ENCODE data around the gene PIGU. TPM values are rescaled to one million over a fixed set of nuclear protein-coding genes. Genes with fewer than 3 reads are reported as not detected.

The PIGU gene
- total and polyA plus RNA-seq, 2 of the 13 experiments (the other 11 are each of a cell fraction or from before 2014, with no cell fraction given): 45.5 to 231 TPM

- TF ChIP-seq STAT6 (CRISPR knock-in tag; IDR thresholded peaks at IDR 0.05; ENCODE audit: borderline replicate concordance) (0 out of 2 replicates have a peak, but pooled peaks have one; percentile 41), FOXC1 (CRISPR knock-in tag; IDR thresholded peaks at IDR 0.05; ENCODE audit: borderline replicate concordance) (no peak), ELF1 (CRISPR knock-in tag; IDR thresholded peaks at IDR 0.05) (0 out of 2 replicates have a peak, but pooled peaks have one; percentile 10), HOXD1 (CRISPR knock-in tag; IDR thresholded peaks at IDR 0.05) (no peak), HDAC6 (IDR thresholded peaks at IDR 0.05; ENCODE audit: low read depth, low read length) (no peak), KDM3A (CRISPR knock-in tag; IDR thresholded peaks at IDR 0.05; ENCODE audit: low read depth) (0 out of 2 replicates have a peak, but pooled peaks have one; percentile 4), ZFP36L1 (CRISPR knock-in tag; IDR thresholded peaks at IDR 0.05) (0 out of 2 replicates have a peak, but pooled peaks have one; percentile 30), ZNF331 (CRISPR knock-in tag; IDR thresholded peaks at IDR 0.05) (0 out of 2 replicates have a peak, but pooled peaks have one; percentile 9), ZNF512 (CRISPR knock-in tag; IDR thresholded peaks at IDR 0.05) (no peak), KLF16 (CRISPR knock-in tag; IDR thresholded peaks at IDR 0.05) (peak in 1 of 2 experiments; percentile 69; a peak in 1 of 4 replicates), KDM1A (CRISPR knock-in tag; IDR thresholded peaks at IDR 0.05) (no peak), ELF3 (CRISPR knock-in tag; IDR thresholded peaks at IDR 0.05) (peak; percentile 29; the same call in 1 of the 2 replicates), TFE3 (CRISPR knock-in tag; IDR thresholded peaks at IDR 0.05) (no peak), ZSCAN9 (CRISPR knock-in tag; IDR thresholded peaks at IDR 0.05; ENCODE audit: borderline replicate concordance) (0 out of 2 replicates have a peak, but pooled peaks have one; percentile 29), ZNF781 (CRISPR knock-in tag; IDR thresholded peaks at IDR 0.05; ENCODE audit: borderline replicate concordance, not compliant biosample characterization) (no peak), JARID2 (CRISPR knock-in tag; IDR thresholded peaks at IDR 0.05; ENCODE audit: insufficient replicate concordance) (peak; percentile 68), POLR2AphosphoS5 (IDR thresholded peaks at IDR 0.05; ENCODE audit: low read depth, low read length) (no peak)
- TF ChIP-seq, protein P1, sequence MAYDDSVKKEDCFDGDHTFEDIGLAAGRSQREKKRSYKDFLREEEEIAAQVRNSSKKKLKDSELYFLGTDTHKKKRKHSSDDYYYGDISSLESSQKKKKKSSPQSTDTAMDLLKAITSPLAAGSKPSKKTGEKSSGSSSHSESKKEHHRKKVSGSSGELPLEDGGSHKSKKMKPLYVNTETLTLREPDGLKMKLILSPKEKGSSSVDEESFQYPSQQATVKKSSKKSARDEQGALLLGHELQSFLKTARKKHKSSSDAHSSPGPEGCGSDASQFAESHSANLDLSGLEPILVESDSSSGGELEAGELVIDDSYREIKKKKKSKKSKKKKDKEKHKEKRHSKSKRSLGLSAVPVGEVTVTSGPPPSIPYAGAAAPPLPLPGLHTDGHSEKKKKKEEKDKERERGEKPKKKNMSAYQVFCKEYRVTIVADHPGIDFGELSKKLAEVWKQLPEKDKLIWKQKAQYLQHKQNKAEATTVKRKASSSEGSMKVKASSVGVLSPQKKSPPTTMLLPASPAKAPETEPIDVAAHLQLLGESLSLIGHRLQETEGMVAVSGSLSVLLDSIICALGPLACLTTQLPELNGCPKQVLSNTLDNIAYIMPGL (CRISPR knock-in tag; IDR thresholded peaks at IDR 0.05; ENCODE audit: borderline replicate concordance in 1 of 2, low read depth in 1 of 2): 0 out of 4 replicates have a peak, but pooled peaks of 1 of the 2 experiments have one; percentile 28
- TF ChIP-seq, protein P2, sequence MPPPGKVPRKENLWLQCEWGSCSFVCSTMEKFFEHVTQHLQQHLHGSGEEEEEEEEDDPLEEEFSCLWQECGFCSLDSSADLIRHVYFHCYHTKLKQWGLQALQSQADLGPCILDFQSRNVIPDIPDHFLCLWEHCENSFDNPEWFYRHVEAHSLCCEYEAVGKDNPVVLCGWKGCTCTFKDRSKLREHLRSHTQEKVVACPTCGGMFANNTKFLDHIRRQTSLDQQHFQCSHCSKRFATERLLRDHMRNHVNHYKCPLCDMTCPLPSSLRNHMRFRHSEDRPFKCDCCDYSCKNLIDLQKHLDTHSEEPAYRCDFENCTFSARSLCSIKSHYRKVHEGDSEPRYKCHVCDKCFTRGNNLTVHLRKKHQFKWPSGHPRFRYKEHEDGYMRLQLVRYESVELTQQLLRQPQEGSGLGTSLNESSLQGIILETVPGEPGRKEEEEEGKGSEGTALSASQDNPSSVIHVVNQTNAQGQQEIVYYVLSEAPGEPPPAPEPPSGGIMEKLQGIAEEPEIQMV (CRISPR knock-in tag; IDR thresholded peaks at IDR 0.05; ENCODE audit: low read depth): peak; percentile 92
Observed at GRCh38 chr20:34514897-34515483, 161.9 kb downstream of the PIGU start (continued).
